Fibroblast of villous mesenchyme (primary cell): ENCODE measurements around the gene THEM4. TPM values are rescaled to one million over a fixed set of nuclear protein-coding genes. Genes with fewer than 3 reads are reported as not detected.

Experiments used
- DNase-seq: peaks from one replicate; pipeline ENCODE4 v3.0.0-alpha.2; 2010; ENCODE audit warnings: low read depth
- H3K4me3 ChIP-seq: 2 replicates; pipeline ENCODE4 v1.5.1; 2011; ENCODE audit warnings: low read depth, mild to moderate bottlenecking, low read length
- CTCF ChIP-seq: IDR thresholded peaks from 2 replicates; pipeline ENCODE4 v1.5.1; 2012; ENCODE audit warnings: low read depth, mild to moderate bottlenecking, low read length; ENCODE audit not compliant: insufficient read depth
- total RNA-seq: library from RNA; depleted of rRNA; stranded (reverse); fragments of >200 nt; gene quantifications from 2 replicates; pipeline ENCODE4 v1.2.3, GENCODE V29; 2012

The THEM4 gene
- total RNA-seq, 1 donor = 9.1 TPM

GRCh38 chr1:151934048-151934493, 24.8 kb upstream of the THEM4 start:
- DNase-seq = peak; percentile 66
- peak; percentile 91 for TF ChIP-seq CTCF
- H3K4me3 ChIP-seq = no peak overlapping the region

GRCh38 chr1:151924691-151925587, 15.6 kb upstream of the THEM4 start:
- DNase-seq = no peak
- no peak overlapping the region for H3K4me3 ChIP-seq
- TF ChIP-seq CTCF = no peak

- no peak for DNase-seq
- no peak overlapping the region for H3K4me3 ChIP-seq
- TF ChIP-seq CTCF = no peak
Observed at GRCh38 chr1:151923422-151923821, 14.1 kb upstream of the THEM4 start.

GRCh38 chr1:151920149-151920548, 10.8 kb upstream of the THEM4 start:
- no peak for TF ChIP-seq CTCF
- DNase-seq = no peak
- no peak overlapping the region for H3K4me3 ChIP-seq

GRCh38 chr1:151918819-151919610, 9.7 kb upstream of the THEM4 start:
- no peak for DNase-seq
- no peak for TF ChIP-seq CTCF
- no peak overlapping the region for H3K4me3 ChIP-seq

GRCh38 chr1:151918156-151918555, 8.8 kb upstream of the THEM4 start:
- no peak overlapping the region for H3K4me3 ChIP-seq
- TF ChIP-seq CTCF = no peak
- no peak for DNase-seq
